Cardiac muscle cell (in vitro differentiated cells and primary cell): ENCODE measurements around the gene MT1H. TPM values are rescaled to one million over a fixed set of nuclear protein-coding genes. Genes with fewer than 3 reads are reported as not detected.
"Not testable (repeated sequence)": the region's sequence is repeated elsewhere in the genome, so short reads cannot be mapped to it uniquely, and the experiment has no call there.

ENCODE experiments used
- DNase-seq, 2 donors: peaks; one replicate each; pipeline versions ENCODE4 v3.0.0 to v3.0.0-alpha.2; 2010 to 2017; ENCODE audit warnings: low read depth in 1 of 2, low spot score in 1 of 2
- H3K27ac ChIP-seq: fragments of 200-600 bp; sonication (generic); 2 replicates; pipeline ENCODE4 v1.5.1; 2016
- H3K27me3 ChIP-seq: fragments of 200-600 bp; sonication (generic); 2 replicates; pipeline ENCODE4 v1.6.0; 2016; ENCODE audit warnings: control low read depth
- H3K36me3 ChIP-seq: fragments of 200-600 bp; sonication (generic); 2 replicates; pipeline ENCODE4 v1.5.1; 2016; ENCODE audit warnings: control low read depth
- H3K4me1 ChIP-seq: fragments of 200-600 bp; sonication (generic); 2 replicates; pipeline ENCODE4 v1.8.1; 2017; ENCODE audit warnings: low read depth, mild to moderate bottlenecking, mixed run types
- H3K4me3 ChIP-seq: fragments of 200-600 bp; sonication (generic); 2 replicates; pipeline ENCODE4 v1.5.1; 2016; ENCODE audit warnings: mild to moderate bottlenecking
- H3K9me3 ChIP-seq: fragments of 200-600 bp; sonication (generic); 2 replicates; pipeline ENCODE4 v1.5.1; 2017; ENCODE audit warnings: low read depth, mild to moderate bottlenecking, control low read depth
- polyA plus RNA-seq: library from polyadenylated mRNA; unstranded; fragments of >200 nt; fragmentation: Nextera tagmentation; extraction: Ambion mirVana; gene quantifications from 2 replicates; pipeline ENCODE4 v1.2.1, GENCODE V29; 2016
- total RNA-seq: library from RNA; depleted of rRNA; stranded (reverse); fragments of >200 nt; gene quantifications from 2 replicates; pipeline ENCODE4 v1.2.3, GENCODE V29; 2016
- TF ChIP-seq, protein P1 (sequence below): IDR thresholded peaks from 2 replicates; pipeline ENCODE4 v1.5.1; 2012; ENCODE audit warnings: low read depth, mild to moderate bottlenecking, low read length

MT1H gene
- total and polyA plus RNA-seq, 2 experiments from 2014 or later = not detected

DNA sequence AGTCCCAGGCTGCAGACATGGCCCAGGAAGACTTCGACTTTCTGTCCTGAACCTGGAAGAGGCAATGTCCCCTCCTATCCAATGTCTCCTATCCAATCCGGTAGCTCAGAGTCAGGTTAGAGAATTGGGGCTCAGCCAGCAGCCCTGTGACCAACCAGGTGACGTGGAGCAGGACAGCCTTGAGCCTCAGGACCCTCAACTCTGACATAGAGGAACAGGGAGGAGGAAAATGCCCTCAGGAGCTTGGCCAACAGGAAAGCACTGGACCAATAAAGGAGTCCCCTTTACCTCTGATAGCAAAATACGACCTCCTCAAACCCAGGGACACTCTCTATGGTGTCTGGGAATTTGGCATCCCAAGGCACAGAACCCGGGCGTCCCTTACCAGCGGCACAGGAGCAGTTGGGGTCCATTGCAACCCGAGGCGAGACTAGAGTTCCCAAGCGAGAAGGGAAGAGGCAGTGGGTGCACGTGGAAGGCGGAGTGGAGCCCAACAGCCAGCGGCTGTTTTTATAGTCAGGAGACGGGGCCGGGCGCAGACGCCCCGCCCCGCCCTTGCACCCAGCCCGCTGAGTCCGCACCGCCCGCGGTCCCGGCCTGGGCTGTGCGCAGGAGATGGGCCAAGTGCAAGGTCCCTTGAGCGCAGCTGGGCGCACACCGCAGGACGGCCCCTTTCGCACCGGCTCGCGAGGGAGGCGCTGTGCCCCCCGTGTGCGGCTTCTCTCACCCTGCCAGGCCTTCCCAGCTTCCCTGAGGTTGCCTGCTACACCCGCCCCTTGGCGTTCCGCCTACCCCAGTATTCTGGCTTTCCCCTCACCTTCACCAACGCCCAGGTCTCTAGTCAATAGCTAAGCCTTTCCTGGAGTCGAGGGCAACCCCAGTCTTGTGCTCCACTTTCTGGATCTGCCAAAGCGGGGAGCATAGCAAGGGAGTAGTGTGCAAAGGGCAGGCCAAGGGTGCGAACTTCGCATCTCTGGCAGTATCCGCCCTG is 1.7 kb upstream of the MT1H start, which contains the start of gene MT1G:
TSS of gene MT1G (minus strand) at position 485 of the 991 bp plus-strand sequence. CDS start at position 413, 72 bp downstream.
- Histone ChIP-seq H3K36me3 (no peaks in the 10 kb centered on the region), H3K4me1 (peaks cover 1% of the 10 kb centered on the region), H3K4me3 (no peak within 1 kb of the TSS), H3K9me3 (no peaks in the 10 kb centered on the region), H3K27ac (no peak within 1 kb of the TSS), H3K27me3 (peaks cover 100% of the 10 kb centered on the region)
- peak; percentile 35 to 56 for DNase-seq
- TF ChIP-seq, protein P1, sequence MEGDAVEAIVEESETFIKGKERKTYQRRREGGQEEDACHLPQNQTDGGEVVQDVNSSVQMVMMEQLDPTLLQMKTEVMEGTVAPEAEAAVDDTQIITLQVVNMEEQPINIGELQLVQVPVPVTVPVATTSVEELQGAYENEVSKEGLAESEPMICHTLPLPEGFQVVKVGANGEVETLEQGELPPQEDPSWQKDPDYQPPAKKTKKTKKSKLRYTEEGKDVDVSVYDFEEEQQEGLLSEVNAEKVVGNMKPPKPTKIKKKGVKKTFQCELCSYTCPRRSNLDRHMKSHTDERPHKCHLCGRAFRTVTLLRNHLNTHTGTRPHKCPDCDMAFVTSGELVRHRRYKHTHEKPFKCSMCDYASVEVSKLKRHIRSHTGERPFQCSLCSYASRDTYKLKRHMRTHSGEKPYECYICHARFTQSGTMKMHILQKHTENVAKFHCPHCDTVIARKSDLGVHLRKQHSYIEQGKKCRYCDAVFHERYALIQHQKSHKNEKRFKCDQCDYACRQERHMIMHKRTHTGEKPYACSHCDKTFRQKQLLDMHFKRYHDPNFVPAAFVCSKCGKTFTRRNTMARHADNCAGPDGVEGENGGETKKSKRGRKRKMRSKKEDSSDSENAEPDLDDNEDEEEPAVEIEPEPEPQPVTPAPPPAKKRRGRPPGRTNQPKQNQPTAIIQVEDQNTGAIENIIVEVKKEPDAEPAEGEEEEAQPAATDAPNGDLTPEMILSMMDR = no peak

DNA sequence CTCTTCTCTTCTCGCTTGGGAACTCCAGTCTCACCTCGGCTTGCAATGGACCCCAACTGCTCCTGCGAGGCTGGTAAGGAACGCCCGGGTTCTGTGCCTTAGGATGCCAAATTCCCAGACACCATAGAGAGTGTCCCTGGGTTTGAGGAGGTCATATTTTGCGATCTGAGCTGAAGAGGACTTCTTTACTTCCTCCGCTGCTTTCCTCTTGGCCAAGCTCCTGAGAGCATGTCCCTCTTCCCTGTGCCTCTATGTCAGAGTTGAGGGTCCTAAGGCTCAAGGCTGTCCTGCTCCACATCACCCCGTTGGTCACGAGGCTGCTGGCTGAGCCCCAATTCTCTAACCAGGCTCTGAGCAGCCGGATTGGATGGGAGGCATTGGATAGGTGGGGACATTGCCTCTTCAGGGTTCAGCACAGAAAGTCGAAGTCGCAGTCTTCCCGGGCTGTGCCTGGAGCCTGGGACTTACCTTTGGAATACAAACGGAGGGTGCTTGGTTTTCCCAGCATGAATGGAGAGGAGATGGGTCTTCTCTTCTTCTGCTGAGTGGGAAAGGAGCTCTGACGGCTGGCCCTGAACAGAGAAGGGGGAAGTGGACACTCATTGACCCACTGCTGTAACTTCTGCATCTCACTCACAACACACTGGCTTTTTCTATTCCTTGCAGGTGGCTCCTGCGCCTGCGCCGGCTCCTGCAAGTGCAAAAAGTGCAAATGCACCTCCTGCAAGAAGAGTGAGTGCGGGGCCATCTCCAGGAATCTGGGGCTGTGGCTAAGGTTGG is 416 bp downstream of the MT1H start:
- H3K9me3 ChIP-seq = no peaks in the 10 kb centered on the region
- peaks cover 100% of the 10 kb centered on the region for H3K27me3 ChIP-seq
- H3K4me1 ChIP-seq = no peaks in the 10 kb centered on the region
- TF ChIP-seq, protein P1 = no peak
- no peak overlapping the region for H3K4me3 ChIP-seq
- no peaks in the 10 kb centered on the region for H3K36me3 ChIP-seq
- no peak overlapping the region for H3K27ac ChIP-seq
- no peak for DNase-seq

DNA sequence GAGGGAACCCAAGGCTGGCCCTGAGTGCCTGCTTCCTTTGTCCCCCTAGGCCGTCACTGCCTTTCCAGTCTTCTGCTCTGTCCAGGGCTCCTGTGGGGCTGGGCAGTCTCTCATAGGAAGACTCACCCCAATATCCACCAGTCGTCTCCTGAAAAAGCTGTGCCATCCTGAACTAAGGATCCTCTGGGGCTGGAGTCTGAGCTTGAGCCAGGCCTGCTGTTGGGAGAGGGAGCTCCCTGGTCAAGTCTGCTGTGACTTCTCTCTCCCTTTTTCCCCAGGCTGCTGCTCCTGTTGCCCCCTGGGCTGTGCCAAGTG is 963 bp downstream of the MT1H start:
- H3K4me1 ChIP-seq = no peaks in the 10 kb centered on the region
- H3K36me3 ChIP-seq = no peaks in the 10 kb centered on the region
- no peak overlapping the region for H3K27ac ChIP-seq
- peaks cover 100% of the 10 kb centered on the region for H3K27me3 ChIP-seq
- H3K4me3 ChIP-seq = no peak overlapping the region
- TF ChIP-seq, protein P1 = no peak
- DNase-seq = no peak
- no peaks in the 10 kb centered on the region for H3K9me3 ChIP-seq

DNA sequence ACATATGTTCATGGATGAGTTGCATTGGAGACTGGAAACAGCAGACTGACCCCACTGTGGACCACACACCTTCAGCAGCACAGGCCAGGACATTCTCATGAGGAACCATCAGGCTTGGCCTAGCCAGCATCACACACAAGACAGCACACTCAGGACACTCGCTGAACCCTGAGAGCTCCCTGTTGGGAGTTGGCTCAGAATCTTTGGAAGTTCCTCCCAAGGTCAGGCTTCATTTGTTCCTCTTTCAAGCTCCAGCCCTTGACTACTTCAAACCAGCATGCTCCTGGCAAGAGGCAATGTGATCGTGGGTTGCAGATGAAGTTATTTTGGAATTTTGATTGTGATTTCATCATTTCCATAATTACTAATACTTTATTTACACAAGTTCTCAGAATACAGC is 2.1 kb downstream of the MT1H start:
- H3K36me3 ChIP-seq, H3K9me3 ChIP-seq, H3K27ac ChIP-seq, H3K4me1 ChIP-seq, DNase-seq, H3K4me3 ChIP-seq: not testable (repeated sequence)
- peaks cover 100% of the 10 kb centered on the region for H3K27me3 ChIP-seq

DNA sequence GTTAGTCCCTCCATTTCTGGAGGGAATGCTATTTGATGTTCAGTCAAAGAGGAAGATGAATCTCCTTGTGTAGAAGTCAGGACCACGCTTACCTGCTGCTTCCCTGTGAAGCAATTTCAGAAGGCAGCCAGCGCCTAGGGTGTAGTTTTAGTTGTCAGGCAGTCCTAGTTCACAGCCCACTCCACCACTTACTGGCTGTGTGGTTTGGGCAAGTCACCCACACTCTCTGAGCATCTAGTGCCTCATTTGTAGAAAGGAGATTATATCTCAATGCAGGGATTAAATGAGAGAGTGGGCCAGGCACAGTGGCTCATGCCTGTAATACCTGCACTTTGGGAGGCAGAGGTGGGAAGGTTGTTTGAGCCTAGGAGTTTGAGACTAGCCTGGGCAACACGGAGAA is 2.6 kb downstream of the MT1H start:
- H3K36me3 ChIP-seq, H3K4me3 ChIP-seq, H3K9me3 ChIP-seq, DNase-seq, H3K4me1 ChIP-seq, H3K27ac ChIP-seq: not testable (repeated sequence)
- peaks cover 100% of the 10 kb centered on the region for H3K27me3 ChIP-seq

DNA sequence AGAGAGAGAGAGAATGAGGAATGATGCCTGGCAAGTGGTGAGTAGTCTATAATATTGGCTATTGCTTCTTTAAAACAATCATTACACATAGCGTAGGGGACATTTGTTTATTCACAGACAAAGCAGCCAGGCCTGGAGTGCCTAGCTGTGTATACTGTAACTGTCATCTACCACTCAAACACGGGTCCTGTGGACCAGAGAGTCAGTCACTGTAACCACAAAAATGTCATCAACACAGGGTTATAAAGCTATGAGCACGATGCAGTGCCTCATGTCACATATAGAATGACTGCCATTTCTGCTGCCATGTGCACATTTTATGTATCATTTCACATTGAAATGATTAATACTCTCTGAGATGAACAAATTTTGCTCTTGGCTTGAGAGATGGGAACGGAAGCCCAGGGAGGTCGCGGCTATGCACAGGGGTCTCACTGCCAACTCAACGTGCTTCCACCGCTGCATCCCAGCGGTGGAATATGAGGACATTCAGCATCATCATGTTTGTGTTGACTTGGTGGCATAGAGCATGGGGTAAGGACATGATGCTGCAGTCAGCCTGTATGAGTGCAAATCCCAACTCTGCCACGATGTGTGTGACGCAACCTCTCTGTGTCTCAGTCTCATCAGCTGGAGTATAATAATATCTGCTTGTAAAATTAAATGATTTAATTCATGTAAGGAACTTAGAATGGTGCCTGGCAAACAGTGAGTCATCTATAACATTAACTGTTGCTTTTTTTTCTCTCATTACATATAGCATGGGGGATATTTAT is 3.3 kb downstream of the MT1H start:
- no peak for DNase-seq
- Histone ChIP-seq H3K36me3 (no peaks in the 10 kb centered on the region), H3K27me3 (peaks cover 100% of the 10 kb centered on the region), H3K27ac (no peak overlapping the region), H3K9me3 (no peaks in the 10 kb centered on the region), H3K4me1 (peaks cover 4% of the 10 kb centered on the region), H3K4me3 (no peak overlapping the region)
- TF ChIP-seq, protein P1 = no peak
